Heart right ventricle (tissue), 16 donors: ENCODE data around the gene CCDC142. TPM values are rescaled to one million over a fixed set of nuclear protein-coding genes. Genes with fewer than 3 reads are reported as not detected.
A peak's percentile ranks its signal among the peaks of the same experiment; 100 is the strongest.

Source experiments
- ATAC-seq, 8 donors: fragments of 200-7000 bp; cut with Tn5 transposase; one replicate each; pipeline ENCODE4 v1.9.1; 2020; ENCODE audit warnings: mild to moderate bottlenecking in 8 of 8, moderate library complexity in 8 of 8, moderate number of reproducible peaks in 1 of 8
- DNase-seq, 2 donors: peaks; one replicate each; pipeline ENCODE4 v3.0.0-alpha.2; 2020
- H3K27ac ChIP-seq, 10 donors: fragments of 200-600 bp; sonication (generic) in 2 of 10; one replicate each; pipeline versions ENCODE4 v1.5.0 to v1.8.0; 2020 to 2022; ENCODE audit warnings: mild to moderate bottlenecking in 3 of 10
- H3K27me3 ChIP-seq, 7 donors: fragments of 200-600 bp; one replicate each; pipeline ENCODE4 v1.8.0; 2021 to 2022; ENCODE audit warnings: mild to moderate bottlenecking in 2 of 7
- H3K36me3 ChIP-seq, 9 donors: fragments of 200-600 bp; sonication (generic) in 1 of 9; one replicate each; pipeline versions ENCODE4 v1.5.0 to v1.8.0; 2020 to 2022; ENCODE audit warnings: mild to moderate bottlenecking in 2 of 9
- H3K4me1 ChIP-seq, 9 donors: fragments of 200-600 bp; sonication (generic) in 1 of 9; one replicate each; pipeline versions ENCODE4 v1.5.0 to v1.8.0; 2020 to 2022; ENCODE audit warnings: mild to moderate bottlenecking in 4 of 9
- H3K4me3 ChIP-seq, 10 donors: fragments of 200-600 bp; sonication (generic) in 2 of 10; one replicate each; pipeline versions ENCODE4 v1.5.0 to v1.8.0; 2020 to 2022; ENCODE audit warnings: mild to moderate bottlenecking in 7 of 10, moderate library complexity in 2 of 10
- H3K9me3 ChIP-seq, 11 donors: fragments of 200-600 bp in 10 of 11; sonication (generic) in 2 of 11; one replicate each; pipeline versions ENCODE4 v1.5.0 to v1.8.0; 2013 to 2022; ENCODE audit warnings: mild to moderate bottlenecking in 2 of 11, control low read depth in 1 of 11, moderate library complexity in 1 of 11
- CTCF ChIP-seq, 9 donors: fragments of 200-600 bp; sonication (generic) in 2 of 9; IDR thresholded peaks; one replicate each; pipeline versions ENCODE4 v1.5.0 to v1.8.0; 2021 to 2022; ENCODE audit warnings: antibody characterized with exemption in 9 of 9, mild to moderate bottlenecking in 5 of 9, moderate library complexity in 1 of 9
- WGBS, 2 donors: extraction: QIAGEN DNeasy Blood & Tissue Kit; methylation state at CpG; one replicate each; pipeline ENCODE4 v1.1.7; 2013; ENCODE audit warnings: inconsistent platforms in 1 of 2; 5-methylcytosine and 5-hydroxymethylcytosine counted together
- intact Hi-C, 10 donors: fragments of 100-400 bp; cut with DNase I; formaldehyde crosslinking; loops; one replicate each; pipeline versions ENCODE4 v1.11.1 to v1.14.2; 2022
- polyA plus RNA-seq, 2 donors: library from polyadenylated mRNA; stranded (reverse); fragments of 200-250 nt; gene quantifications; one replicate each; pipeline ENCODE4 v1.2.3, GENCODE V29; 2013
- total RNA-seq, 10 donors: library from RNA; stranded (reverse); fragmentation: NEBNext Ultra II Directional in 3 of 10; extraction: Animal tissue kit (Norgen Biotek cat#: 25700) in 3 of 10; gene quantifications; one replicate each; pipeline versions ENCODE4 v1.2.1 to v1.2.4, GENCODE V29; 2021 to 2023
- donor health status: Arrhythmogenic right ventricular cardiomyopathy.
- donor health status: ischemic (EF 13 %, LVEDD 7.1; RV severe dilation, severe dysfunction).
- donor health status: healthy with polysubstance abuse.
- donor health status: DM: no; HTN: yes; CAD: no.
- donor health status: DM: no; HTN: no; CAD: no.
- donor health status: ischemic (EF 25% LVEDD 6.9; RV normal size, moderate dysfunction).
- donor health status: ischemic (EF 25% LVEDD 5.7; RV mildly dilated, moderate dysfunction).
- donor health status: healthy.
- donor health status: DM: yes; HTN: yes; CAD: no.
- donor health status: Ischemic cardiomyopathy.
- donor health status: ischemic (EF 35%, LVEDD 5.7; RV mildly dilated, moderate dysfunction).
- donor health status: nonischemic (EF 11% LVEDD 7.7; RV severe dilation, severe dysfunction).
- donor health status: DM: yes; HTN: yes; CAD: no.
- donor health status: PGD.
- donor health status: ischemic (EF 29% LVEDD 5.4; RV normal size, mild dysfunction).
- donor health status: nonischemic (EF 23%, LVEDD 6.1; RV moderate dilation, normal function).

The CCDC142 gene
- total and polyA plus RNA-seq, 12 donors = 2.3 to 13.2 (median 5.5) TPM

- Histone ChIP-seq H3K4me1 (peaks cover 8 to 34% (median 29%) of the 10 kb centered on the region in 9 donors), H3K27ac (no peak overlapping the region), H3K4me3 (peak overlapping the region in 2 of 10 donors; percentile 14 to 24), H3K27me3 (peaks cover 46 to 100% (median 93%) of the 10 kb centered on the region in 7 donors), H3K9me3 (no peaks in the 10 kb centered on the region), H3K36me3 (no peaks in the 10 kb centered on the region)
- no peak for ATAC-seq
- WGBS, 2 donors = 2 to 6% methylated on average over 51 to 52 of the region's 52 CpGs
- DNase-seq = no peak
- intact Hi-C loops = no loop called here
- no peak for TF ChIP-seq CTCF (IDR thresholded peaks at IDR 0.05)
Observed at GRCh38 chr2:74513605-74514367, 31.0 kb upstream of the CCDC142 start.

GRCh38 chr2:74512744-74513604 is 30.2 kb upstream of the CCDC142 start:
- WGBS, 2 donors = 5 to 7% methylated on average over 32 to 36 of the region's 36 CpGs
- ATAC-seq = no peak

GRCh38 chr2:74511104-74511989 is 28.5 kb upstream of the CCDC142 start:
- no peak overlapping the region for H3K27ac ChIP-seq
- ATAC-seq = no peak
- H3K27me3 ChIP-seq = peaks cover 38 to 80% (median 68%) of the 10 kb centered on the region in 7 donors
- 35 to 38% methylated on average over 11 of the region's 11 CpGs for WGBS, 2 donors
- H3K9me3 ChIP-seq = no peaks in the 10 kb centered on the region
- DNase-seq = no peak
- H3K36me3 ChIP-seq = peaks cover 0 to under 1% (median 0%) of the 10 kb centered on the region in 9 donors
- no peak for TF ChIP-seq CTCF (IDR thresholded peaks at IDR 0.05)
- no peak overlapping the region for H3K4me3 ChIP-seq
- peaks cover 9 to 44% (median 36%) of the 10 kb centered on the region in 9 donors for H3K4me1 ChIP-seq
- intact Hi-C loops = no loop called here

More at GRCh38 chr2:74512744-74513604, 30.2 kb upstream of the CCDC142 start:
- Histone ChIP-seq H3K27me3 (peaks cover 45 to 96% (median 85%) of the 10 kb centered on the region in 7 donors), H3K4me3 (no peak overlapping the region), H3K9me3 (no peaks in the 10 kb centered on the region), H3K27ac (no peak overlapping the region), H3K4me1 (peaks cover 8 to 39% (median 33%) of the 10 kb centered on the region in 9 donors), H3K36me3 (no peaks in the 10 kb centered on the region)
- intact Hi-C loops = no loop called here
- no peak for DNase-seq
- no peak for TF ChIP-seq CTCF (IDR thresholded peaks at IDR 0.05)
